ENCODE measurements around the gene WDR46.
A peak's percentile ranks its signal among the peaks of the same experiment; 100 is the strongest.

WDR46 gene, protein sequence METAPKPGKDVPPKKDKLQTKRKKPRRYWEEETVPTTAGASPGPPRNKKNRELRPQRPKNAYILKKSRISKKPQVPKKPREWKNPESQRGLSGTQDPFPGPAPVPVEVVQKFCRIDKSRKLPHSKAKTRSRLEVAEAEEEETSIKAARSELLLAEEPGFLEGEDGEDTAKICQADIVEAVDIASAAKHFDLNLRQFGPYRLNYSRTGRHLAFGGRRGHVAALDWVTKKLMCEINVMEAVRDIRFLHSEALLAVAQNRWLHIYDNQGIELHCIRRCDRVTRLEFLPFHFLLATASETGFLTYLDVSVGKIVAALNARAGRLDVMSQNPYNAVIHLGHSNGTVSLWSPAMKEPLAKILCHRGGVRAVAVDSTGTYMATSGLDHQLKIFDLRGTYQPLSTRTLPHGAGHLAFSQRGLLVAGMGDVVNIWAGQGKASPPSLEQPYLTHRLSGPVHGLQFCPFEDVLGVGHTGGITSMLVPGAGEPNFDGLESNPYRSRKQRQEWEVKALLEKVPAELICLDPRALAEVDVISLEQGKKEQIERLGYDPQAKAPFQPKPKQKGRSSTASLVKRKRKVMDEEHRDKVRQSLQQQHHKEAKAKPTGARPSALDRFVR

DNA sequence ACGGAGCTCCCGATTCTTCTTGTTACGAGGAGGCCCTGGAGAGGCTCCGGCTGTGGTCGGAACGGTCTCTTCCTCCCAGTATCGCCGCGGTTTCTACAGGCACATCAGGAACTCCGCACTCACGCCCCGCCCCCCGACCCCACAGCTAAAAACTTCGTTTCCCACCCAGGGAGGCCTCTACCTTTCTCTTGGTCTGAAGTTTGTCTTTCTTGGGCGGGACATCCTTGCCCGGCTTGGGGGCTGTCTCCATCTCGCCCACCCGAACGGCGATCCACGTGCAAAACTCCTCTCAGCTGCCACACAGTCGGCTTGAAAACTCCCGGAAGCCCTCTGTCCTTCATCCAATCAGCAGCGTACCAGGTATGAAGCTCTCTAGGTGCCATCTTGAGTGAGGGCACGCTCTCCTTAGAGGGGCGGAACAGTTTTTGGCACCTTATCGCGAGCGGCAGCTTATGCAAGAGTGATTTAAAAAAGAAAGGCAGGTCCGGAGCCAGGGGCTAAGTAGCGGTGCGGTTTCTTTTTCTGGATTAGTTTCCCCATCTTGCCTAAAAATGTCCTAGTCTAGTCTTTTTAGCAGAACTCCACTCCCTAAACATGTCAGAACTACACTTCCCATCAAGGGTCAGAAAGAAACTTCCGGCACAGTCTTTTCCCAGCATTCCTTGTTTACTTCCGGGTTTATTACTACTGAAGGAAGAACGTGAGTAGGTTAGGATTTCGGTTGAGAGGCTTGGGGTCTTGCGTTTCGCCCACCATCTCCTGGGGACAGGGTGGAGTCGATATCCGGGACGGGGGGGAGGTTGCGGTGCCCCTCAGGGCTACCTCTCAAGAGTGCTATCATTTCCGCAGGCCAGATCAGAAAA is at the start of gene WDR46, which contains the start of gene PFDN6:
Gene WDR46 (minus strand): TSS at position 319 of the 863 bp plus-strand sequence. CDS start 69 bp downstream, at position 250.
Gene PFDN6 (plus strand): TSS at position 681 of the 863 bp plus-strand sequence. CDS start 256 bp downstream, outside the sequence.
- DNase-seq: peak; percentile 80

DNA sequence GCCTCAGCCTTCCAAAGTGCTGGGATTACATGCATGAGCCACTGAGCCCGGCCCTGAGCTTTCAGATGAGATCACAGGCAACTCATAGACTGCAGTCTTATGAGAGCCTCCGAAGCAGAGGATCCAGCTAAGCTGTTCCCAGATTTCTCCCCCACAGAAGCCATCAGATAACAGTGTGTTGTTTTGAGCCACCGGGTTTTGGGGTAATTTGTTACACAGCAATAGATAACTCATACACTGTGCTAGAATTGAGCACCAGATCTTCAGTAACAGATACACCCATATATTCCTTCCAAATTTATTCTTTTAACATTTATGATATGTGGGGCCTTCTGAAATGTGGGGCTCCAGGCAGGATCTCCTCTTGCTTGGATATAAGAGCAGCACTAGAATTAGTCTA is 47.5 kb upstream of the WDR46 start:
- DNase-seq: no peak

DNA sequence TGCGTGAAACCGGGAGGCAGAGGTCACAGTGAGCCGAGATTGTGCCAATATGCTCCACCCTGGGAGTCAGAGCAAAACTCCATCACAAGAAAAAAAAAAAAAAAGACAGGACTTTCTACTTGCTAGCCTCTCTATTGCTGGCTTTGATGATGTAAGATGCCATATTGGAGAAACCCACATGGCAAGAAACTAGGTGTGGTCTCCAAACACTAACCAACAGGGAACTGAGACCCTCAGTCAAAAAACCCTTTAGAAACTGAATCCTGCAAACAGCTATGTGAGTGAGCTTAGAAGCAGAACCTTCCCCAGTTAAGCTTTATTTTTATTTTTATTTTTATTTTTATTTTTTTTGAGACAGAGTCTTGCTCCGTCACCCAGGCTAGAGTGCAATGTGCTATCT is 46.9 kb upstream of the WDR46 start:
- no peak for DNase-seq

DNA sequence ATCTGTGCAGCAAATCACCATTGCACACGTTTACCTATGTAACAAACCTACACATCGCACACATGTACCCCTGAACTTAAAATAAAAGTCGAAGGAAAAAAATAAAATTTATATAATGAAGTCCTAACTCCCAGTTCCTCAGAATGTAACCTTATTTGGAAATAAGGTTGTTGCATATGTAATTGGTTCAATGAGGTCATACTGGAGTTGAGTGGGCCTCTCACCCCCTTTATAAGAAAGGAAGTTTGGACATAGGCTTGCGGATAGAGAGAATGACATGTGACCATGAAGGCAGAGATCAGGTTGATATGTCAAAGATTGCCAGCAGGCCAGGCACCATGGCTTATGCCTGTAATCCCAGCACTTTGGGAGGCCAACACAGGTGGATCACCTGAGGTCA is 44.6 kb upstream of the WDR46 start:
- no peak for DNase-seq

DNA sequence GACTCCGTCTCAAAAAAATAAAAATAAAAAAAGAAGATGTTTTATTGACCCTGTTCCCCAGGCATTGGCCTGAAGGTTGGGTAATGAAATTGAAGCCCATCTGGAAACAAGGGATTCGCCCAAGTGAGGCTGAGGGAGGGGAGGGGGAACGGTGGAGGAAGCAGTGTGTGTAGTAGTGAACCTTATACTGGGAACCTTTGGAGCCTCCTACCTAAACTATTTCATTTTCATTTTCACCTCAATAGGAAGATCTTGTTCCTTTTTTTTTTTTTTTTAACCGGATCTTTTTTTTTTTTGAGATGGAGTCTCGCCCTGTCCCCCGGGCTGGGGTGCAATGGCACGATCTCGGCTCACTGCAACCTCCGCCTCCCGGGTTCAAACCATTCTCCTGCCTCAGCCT is 41.7 kb upstream of the WDR46 start:
- no peak for DNase-seq

DNA sequence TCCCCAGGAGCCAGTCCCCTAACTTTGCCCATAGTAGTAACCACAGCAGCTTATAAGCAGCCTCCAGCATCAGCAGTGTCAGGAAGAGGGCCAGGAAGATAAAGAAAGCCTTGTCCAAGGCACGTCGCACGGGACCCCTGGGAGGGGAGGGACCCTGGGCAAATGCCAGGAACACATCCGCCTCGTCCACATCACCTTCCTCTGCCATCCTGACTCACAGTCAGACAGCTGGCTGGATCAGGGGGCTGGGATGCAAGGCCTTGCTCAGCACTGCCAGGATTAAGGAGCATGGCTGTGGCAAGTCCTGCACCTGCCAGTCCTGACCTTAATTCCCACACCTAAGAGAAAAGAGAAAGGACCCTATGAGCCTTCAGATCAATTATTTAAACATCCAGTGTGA is 40.0 kb upstream of the WDR46 start:
- DNase-seq: no peak

DNA sequence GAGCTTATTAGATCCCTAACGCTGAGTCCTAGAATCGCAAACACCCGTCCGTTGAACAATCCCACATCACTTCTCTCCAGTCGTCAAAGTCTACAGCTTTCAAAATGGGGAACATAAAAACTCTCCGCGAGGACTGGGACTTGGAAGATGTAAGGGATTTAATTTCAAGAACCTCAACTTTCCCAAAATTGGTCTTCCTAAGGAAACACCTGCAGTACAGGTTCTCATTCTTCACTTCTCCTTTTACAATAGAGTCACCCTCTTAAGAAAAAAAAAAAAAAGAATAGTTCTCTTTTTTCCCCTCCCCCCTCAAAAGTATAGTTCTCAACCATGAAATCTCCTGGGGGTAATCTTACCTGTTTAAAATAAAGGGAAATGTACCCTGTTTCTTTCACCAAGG is 35.1 kb upstream of the WDR46 start:
- DNase-seq: no peak

DNA sequence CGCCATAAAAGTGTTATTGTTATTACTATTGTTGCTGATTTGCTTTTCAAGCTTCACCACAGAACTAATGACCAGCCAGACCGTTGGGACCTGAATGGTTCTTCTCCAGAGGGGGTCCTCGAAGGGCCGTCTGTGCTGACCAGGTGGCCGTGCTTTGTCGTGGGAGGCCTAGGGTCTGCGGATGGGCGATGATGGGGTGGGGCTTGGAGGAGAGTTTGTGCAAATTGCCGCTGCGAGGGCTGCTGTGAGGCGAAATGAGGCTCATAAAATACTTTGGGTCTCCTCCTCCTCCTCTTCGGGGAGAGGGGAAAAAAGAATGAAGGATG is 34.5 kb upstream of the WDR46 start:
- DNase-seq: no peak

DNA sequence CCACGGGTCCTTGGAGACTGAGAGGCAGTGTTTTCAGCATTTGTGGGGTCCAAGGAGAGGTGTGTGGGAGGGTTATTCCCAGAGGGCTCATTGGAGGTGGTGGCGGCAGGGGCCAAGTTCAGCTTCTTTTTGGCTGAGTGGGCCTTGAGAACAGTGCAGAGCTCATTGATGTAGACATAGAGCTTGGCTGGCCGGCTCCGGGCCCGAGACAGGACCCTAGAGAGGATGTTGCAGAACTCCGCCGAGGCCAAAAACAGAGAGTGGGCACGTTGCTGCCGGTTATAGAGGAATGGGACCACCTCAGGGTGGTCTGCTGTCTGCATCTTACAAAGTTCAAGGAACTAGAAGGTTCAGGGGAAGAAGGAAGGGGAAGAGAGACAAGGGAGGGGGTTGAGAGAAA is 32.2 kb upstream of the WDR46 start:
- no peak for DNase-seq

DNA sequence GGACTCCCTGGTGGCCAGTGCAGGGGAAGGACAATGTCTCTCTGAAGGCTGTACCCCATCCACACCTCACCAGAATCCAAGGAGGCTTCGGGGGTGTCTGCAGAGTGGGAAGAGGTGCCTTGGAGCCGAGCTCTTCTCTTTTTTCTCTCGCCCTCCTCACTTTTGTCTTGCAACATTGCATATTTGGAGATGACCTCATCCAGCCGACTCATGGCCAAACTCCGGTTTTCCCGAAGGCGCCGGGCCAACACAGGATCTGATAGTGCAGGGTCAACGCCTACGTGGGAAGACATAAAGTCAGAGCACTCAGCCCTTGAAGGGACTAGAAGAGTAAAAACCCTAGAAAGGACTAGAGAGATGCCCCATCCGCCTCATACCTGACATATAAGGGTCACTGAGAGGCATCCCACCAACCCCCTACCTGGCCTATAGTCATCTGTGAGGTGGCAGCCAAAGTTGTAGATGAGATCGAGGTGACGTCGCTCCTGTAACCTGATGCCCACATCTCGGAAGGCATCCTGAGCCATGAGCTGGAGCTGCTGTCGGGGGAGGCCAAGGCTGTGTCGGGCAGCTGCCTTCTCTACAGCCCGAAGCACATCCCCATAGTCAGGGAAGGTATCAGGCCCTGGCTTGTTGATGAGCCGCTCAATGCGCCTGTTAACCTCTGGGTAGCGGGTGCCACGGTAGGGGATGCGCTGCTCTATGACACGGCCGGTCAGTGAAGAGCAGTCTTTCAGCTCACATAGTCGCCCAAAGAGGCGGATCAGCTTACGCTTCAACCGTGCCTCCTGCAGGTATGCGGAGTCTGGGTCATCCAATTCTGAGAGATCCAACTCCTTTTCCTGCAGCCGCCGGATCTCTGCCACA is 31.5 kb upstream of the WDR46 start:
- no peak for DNase-seq

DNA sequence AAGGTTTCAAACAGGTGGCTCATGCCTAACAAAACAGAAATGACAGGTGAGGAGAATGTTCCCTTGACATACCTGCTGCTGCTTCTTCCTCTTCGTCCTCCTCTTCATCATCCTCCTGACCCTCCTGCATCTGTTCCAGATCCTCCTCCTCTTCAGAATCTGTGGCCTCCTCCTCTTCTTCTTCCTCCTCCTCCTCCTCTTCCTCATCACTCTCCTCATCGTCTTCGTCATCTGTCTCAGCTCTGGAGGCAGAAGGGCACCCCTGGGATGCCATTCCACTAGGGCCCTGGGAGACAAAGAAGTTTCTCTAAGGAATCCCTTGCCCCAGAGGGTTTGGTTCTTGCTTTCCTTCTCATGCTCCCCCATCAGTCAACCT is 30.9 kb upstream of the WDR46 start:
- no peak for DNase-seq

DNA sequence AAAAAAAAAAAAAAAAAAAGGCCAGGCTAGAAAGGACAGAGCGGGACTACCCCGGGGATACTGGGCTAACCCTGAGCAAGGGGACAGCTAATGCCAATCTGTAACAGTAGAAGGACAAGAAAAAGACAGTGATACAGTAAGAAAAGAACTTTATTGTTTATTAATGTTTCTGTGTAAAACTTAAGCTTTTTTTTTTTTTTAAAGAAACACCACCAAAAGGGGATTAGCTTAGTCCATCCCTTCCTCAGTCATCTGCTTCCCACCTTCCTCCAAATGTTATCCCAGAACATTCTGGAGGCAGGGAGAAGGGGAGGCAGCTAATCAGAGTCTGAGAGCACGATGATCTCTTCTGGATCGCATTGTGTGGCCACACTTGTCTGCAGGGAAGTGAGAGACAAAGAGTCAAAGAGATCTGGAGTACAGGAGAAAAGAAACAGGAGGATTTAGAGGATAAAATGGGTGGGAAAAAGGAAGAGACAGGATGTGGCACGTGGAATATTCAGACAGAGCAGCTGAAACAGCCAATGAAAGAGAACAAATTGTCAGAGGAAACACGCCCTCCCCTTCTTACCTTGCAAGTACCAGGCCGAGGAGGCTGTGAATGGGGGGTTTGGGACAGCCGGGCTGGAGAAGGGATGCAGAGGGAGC is 29.5 kb upstream of the WDR46 start:
- DNase-seq: no peak

DNA sequence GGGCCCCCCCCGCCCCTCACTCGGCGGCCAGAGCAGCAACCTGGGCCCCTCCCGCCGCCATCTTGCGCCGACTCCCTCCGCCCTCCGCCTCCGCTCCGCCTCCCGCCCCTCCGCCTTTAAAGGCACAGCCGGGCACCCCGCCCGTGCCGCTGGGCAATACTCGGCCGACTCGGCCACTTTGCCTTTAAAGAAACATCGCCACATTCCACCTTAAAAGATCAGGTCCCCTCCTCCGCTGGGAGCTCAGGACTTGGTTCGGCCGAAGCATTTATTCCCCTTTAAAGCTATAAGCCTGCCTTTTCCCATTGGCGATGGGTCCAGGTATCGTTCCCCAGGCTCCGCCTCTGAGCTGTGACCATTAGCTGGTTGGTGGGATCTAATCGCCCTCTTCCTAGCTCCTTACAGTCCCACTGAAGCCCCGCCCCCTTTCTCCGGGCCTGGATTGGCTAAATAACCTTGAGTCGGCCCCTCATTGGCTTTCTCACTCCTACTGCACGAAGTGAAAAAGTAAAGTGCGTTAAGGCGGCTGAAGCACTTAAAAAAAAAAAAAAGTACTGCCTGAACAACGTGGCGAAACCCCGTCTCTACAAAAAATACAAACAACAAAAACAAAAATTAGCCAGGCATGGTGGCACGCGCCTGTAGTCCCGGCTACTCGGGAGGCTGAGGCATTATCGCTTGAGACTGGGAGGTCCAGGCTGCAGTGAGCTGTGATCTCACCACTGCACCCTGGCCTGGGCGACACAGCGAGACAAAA is 28.8 kb upstream of the WDR46 start, which contains the start of gene ZBTB22:
Gene ZBTB22 (minus strand): TSS at position 76 of the 757 bp plus-strand sequence. CDS start 828 bp downstream, outside the sequence.
- peak; percentile 95 for DNase-seq

DNA sequence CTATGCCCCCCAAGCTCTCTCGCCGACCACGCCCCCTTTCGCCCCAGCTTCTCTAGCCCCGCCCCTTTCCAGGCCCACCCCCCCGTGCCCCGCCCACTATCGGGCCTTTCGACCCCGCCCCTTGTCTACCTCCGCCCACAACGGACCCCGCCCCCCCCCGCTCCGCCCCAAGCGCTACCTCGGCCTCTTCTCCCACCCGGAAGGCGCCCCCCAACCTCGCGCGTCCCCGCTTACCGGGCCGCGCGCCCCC is 28.3 kb upstream of the WDR46 start:
- DNase-seq: no peak

DNA sequence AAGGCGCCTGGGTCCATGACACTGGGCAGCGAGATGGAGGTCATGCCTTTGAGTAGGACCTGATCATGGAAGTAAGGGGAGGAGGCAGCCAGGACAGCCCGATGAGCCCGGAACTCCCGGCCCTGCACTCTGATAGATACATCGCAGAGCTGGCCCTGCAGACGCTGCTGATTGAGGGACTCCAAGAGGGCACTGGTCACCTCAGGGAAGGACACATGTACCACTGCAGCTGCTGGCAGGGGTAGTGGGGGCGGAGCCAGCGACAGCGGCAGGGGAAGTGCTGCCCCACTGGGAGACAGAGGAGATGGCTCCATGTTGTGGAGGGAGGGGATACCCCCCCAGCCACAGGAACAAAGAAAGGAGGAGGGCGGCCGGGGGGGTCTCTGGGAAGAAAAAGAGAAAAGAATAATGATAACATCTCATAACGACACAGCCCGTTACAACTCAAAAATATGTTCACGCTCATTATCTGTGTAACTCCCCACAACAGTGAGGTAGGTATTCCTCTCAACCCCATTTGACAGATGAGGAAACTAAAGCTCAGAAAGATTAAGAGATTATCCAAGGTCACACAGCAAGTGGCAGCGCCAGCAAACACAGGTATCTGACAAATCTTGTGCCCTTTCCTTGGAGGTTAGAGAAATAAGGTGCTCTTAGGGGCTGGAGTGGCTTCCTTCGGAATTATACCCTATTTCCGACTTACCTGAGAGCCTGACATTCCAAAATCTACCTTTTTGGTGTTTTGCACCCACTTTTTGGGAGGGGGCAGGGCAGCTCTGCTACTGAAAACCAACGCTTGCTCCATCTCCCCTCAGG is 27.8 kb upstream of the WDR46 start:
- DNase-seq: peak; percentile 31

DNA sequence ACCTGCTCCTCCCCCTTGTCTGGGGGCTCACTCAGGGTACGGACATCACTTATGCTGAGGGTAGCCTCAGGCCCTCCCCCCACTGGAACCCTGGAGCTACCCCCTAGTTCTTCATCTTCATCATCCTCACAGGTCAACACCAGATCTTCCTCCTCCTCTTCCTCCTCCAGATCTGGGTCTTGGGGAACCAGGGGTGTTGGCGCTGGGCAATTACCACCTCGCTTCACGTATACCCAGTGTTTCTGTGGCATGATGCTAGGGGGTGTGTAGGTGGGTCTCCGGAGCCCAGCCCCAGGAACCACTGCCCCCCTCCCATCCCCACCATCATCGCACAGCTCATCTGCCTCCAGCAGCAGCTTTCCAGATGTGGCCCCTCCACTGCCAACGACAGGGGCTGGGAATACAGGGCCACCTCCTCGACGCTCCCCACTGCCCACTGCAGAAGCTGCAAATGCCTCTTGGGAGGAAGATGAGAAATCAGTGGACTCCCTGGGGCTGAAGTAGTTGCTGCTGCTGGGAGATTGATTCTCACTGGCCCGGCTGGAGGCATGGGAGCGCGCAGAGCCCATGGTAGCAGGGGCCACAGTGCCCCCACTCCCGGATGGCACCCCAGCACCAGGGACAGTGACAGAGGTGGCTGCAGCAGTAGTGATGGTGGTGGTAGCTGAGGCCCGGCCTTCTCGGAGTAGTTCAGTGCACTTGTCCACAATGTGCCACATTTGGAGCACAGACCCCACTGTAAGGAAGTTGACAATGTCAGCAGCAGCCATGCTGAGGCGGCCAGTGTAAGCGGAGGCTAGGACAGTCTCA is 27.0 kb upstream of the WDR46 start:
- no peak for DNase-seq

DNA sequence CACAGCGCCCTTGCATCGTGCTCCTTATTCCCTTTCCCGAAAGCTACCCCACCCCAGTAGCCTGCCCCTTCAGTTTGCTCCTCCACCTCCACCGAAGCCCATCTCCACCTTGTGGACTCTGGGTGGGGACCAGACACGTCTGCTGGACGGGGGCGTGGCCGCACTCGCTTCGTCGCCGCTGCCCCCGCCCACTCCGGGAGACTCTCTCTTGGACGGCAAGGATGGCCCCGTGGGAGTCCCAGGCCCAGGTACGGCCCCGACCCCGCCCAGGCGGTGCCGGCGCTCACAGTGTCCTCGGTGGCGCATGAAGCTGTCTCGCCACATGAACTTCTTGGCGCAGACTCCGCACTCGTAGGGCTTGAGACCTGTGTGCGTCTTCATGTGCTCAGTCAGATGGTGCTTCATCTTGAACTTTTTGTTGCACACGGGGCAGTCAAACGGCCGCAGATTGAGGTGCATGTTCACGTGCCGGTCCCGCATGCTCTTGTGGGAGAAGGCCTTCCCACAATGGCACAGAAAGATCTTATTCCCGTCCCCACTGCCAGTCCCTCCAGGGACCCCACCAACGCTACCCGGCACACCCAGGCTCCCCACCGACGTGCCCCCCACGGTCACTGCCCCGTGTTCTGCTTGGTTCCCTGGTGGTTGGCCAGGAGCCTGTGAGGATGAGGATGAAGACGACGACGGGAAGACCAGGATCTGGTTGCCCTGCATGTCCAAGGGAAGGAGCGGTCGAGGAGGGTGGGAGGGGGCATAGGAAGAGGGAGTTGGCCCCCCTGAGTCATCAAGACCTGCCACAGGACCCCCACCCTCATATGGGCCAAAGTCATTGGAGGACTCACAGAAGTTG is 26.1 kb upstream of the WDR46 start:
- peak; percentile 37 for DNase-seq

DNA sequence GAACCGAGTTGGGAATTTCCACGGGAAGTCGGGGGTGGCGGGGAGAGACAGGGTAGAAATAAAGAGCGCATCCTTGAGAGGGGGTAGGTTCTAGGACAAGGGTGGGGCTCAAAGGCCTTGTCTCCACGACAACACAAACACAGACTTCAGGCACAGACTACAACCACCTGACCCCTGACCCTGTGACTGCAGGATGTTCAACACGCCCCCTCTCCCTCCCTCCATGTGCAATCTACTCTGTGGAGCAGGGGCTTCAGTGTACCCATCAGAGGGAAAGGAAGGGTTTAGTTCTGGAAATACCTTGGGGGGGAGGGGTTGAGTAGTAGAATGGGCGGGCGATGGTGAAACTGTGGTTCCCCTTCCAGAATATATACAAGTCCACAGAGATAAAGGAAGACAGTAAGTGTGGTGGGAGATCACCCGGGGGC is 25.5 kb upstream of the WDR46 start:
- peak; percentile 68 for DNase-seq
